ENCODE results near the gene ADGRG7. TPM values are rescaled to one million over a fixed set of nuclear protein-coding genes. Genes with fewer than 3 reads are reported as not detected.

The ADGRG7 gene
- total and polyA plus RNA-seq, 2 donors (not counting 1 experiment from before 2014, with no cell fraction given) = not detected

DNA sequence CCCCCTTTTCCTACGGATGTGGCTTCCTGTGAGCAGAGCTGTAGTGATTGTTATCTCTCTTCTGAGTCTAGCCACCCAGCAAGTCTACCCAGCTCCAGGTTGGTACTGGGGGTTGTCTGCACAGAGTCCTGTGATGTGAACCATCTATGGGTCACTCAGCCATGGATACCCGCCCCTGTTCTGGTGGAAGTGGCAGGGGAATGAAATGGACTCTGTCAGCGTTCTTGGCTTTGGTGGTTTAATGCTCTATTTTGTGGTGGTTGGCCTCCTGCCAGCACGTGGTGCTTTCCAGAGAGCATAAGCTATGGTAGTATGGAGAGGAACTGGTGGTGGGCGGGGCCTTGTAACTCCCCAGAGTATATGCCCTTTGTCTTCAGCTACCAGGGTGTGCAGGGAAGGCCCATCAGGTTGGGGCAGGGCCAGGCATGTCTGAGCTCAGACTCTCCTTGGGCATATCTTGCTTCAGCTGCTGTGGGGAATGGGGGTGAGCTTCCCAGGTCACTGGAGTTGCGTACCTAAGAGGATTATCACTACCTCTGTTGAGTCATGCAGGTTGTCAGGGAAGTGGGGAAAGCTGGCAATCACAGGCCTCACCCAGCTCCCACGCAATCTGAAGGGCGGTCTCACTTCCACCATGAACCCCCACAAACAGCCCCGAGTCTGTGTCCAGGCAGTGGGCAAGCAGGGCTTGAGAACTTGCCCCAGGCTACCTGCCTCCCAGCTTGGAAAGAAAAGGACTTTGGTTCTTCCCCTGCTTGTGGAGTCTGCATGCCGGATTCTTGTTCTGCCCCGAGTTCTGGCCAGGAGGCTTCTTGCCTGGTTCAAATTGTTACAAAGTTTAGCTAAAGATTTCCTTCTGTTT lies 9.0 kb upstream of the ADGRG7 start:
- intact Hi-C loops (cut with micrococcal nuclease) = no loop called here
- Histone ChIP-seq H3K9ac (ENCODE audit: low read length) (no peak overlapping the region), H3K36me3 (replicated peaks in 1 of 2; ENCODE audit: control extremely low read depth in 1 of 2, control insufficient read depth in 1 of 2, extremely low read depth in 1 of 2, insufficient read depth in 2 of 2, low read length in 1 of 2) (no peaks in the 10 kb centered on the region), H3K27me3 (replicated peaks in 1 of 4; ENCODE audit: control extremely low read depth in 1 of 4, control insufficient read depth in 3 of 4, insufficient read depth in 4 of 4, low read length in 3 of 4) (peaks cover 0 to 9% (median 0%) of the 10 kb centered on the region in 4 experiments), H3K27ac (ENCODE audit: low read length in 2 of 2) (no peak overlapping the region), H3K4me3 (ENCODE audit: control extremely low read depth in 1 of 5, extremely low read depth in 1 of 5, insufficient read depth in 1 of 5, low read depth in 2 of 5, low read length in 4 of 5) (no peak overlapping the region), H3K79me2 (ENCODE audit: control insufficient read depth, insufficient read depth, low read length) (no peaks in the 10 kb centered on the region), H3K4me2 (replicated peaks; ENCODE audit: low read depth, low read length, poor library complexity, severe bottlenecking) (no peak overlapping the region), H4K20me1 (ENCODE audit: control insufficient read depth, insufficient read depth, low read length, poor library complexity, severe bottlenecking) (no peaks in the 10 kb centered on the region), H3K4me1 (ENCODE audit: control insufficient read depth in 2 of 2, insufficient read depth in 2 of 2, low read length in 2 of 2) (peaks cover 15 to 17% of the 10 kb centered on the region in 2 donors), H2AFZ (ENCODE audit: insufficient read depth, low read depth, low read length, poor library complexity, severe bottlenecking) (peak overlapping the region; percentile 24), H3K9me3 (ENCODE audit: control extremely low read depth in 1 of 3, control insufficient read depth in 2 of 3, insufficient read depth in 1 of 3, low read length in 2 of 3) (peaks cover 0 to 8% (median 0%) of the 10 kb centered on the region in 3 donors)
- TF ChIP-seq CTCF (IDR thresholded peaks at IDR 0.05) (no peak), EZH2 (IDR thresholded peaks at IDR 0.05; ENCODE audit: borderline replicate concordance, insufficient read depth, low read depth, low read length, poor library complexity, severe bottlenecking) (no peak)
- ChIA-PET CTCF (interaction anchor here (0.7 to 1.4 kb wide), 4 partner anchors 9 to 769 kb away, joined by 3 to 6 read pairs (median 4); no protein-coding TSS in a partner anchor), POLR2A (no interaction called here)
- Mint-ChIP-seq H3K9me3 (ENCODE audit: insufficient read depth) (no peaks in the 10 kb centered on the region), H3K4me3 (no peak overlapping the region), H3K4me1 (peaks cover 14% of the 10 kb centered on the region), H3K27me3 (peaks cover 8% of the 10 kb centered on the region), H3K27ac (no peak overlapping the region)
- DNase-seq = no peak
- no peak for ATAC-seq (ENCODE audit: low read depth)
- WGBS (ENCODE audit: insufficient coverage) = 46% methylated on average over 7 of the region's 11 CpGs
